Activated CD4-positive, CD25-positive, alpha-beta regulatory T cell treated with anti-CD3 and anti-CD28 coated beads, Interleukin-2, amount 50 U/mL, for 16 hours (primary cell): ENCODE results near the gene HMBS.

Experiments used
- DNase-seq: peaks from one replicate; pipeline ENCODE4 v3.0.0-alpha.2; 2020; ENCODE audit warnings: low read depth, low spot score

HMBS gene

DNA sequence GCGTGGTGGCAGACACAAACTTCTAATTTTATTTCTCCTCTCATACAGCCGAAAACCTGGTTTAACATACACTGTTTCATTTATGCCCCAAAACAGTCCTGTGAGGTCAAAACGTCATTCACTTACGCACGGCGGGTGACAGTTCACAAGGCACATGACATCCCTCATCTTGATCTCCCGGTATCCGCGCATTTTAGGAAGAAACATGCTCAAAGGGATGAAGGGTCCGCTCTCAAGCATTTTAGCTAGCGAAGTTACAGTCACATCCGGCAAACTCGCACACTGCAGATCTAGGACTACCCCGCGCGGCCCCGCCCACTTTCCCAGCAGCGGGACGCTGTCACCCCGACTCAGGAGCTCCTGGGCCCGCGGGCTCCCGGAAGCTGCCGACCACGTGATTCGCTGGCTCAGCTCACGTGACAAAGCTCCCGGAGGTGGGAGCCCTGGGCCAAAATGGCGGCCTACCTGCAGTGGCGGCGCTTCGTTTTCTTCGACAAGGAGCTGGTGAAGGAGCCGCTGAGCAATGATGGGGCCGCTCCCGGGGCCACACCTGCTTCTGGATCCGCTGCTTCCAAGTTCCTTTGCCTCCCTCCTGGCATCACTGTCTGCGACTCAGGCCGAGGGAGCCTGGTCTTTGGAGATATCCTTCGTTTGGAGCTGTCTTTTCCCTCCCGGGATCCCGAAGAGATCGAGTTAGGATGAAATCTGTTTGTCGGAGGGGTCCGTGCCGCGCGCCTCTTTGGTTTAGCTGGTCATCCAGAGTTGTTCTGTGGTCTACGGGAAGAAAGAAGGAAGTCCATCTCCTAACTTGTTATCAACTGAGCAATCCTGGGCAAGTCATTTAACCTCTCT lies 17.1 kb upstream of the HMBS start, which contains the start of gene VPS11:
Gene VPS11 (plus strand): TSS at position 448 of the 852 bp plus-strand sequence. CDS start 6 bp downstream, at position 454.
- DNase-seq, result peak; percentile 93

DNA sequence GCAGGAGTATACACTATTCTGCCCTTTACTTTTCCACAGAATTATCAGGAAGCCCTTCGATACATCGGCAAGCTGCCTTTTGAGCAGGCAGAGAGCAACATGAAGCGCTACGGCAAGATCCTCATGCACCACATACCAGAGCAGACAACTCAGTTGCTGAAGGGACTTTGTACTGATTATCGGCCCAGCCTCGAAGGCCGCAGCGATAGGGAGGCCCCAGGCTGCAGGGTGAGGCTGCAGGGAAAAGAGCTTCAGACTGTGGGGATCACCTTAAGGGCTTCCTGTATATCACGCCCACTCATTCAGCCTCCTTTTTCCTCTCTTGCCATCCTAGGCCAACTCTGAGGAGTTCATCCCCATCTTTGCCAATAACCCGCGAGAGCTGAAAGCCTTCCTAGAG lies 6.8 kb upstream of the HMBS start:
- DNase-seq, result no peak

DNA sequence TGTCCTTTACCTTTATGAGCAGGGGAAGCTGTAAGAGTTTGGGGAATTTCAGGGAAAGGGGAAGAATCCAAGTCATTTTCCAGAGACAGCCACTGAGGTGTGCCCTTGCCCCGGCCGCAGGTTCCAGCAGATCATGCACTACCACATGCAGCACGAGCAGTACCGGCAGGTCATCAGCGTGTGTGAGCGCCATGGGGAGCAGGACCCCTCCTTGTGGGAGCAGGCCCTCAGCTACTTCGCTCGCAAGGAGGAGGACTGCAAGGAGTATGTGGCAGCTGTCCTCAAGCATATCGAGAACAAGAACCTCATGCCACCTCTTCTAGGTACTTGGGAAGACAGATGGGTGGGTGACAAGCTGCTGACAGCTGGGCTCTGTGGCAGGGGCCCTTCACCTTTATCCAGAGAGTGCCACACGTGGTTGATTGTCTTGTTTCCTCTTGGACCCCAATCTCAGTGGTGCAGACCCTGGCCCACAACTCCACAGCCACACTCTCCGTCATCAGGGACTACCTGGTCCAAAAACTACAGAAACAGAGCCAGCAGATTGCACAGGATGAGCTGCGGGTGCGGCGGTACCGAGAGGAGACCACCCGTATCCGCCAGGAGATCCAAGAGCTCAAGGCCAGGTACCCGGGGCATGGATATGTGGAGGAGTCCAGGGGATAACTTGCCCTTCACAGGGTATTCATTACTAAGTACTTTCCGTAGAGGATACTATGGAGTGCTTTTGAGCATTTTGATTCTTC lies 5.8 kb upstream of the HMBS start:
- DNase-seq, result no peak

DNA sequence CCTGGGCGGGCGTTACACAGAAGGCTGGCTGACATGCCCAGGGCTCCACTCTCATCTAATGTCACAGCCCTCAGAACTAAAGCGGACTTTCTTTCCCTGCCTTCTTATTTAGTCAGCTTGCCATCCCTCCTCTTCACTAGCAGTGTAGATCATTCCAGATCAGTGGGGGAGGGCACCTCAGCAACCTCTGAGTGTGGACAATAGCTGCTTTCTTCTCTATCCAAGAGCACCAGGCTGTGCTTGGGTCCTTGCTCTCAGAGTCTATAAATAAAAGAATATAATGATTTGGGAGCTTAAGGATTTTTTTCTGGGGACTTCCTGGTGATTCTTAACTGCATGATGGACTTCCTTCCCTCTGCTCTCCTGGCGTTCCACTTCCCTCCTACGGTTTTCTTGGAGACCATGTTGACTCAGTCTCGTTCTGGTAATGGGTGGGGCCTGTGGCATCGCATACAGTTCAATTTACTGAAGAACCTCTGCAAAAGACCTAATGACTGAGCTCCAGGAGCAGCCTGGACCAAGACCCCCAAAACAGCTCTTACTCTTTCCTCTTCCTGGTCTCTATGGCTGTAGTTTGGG lies 2.9 kb upstream of the HMBS start:
- DNase-seq, result no peak

DNA sequence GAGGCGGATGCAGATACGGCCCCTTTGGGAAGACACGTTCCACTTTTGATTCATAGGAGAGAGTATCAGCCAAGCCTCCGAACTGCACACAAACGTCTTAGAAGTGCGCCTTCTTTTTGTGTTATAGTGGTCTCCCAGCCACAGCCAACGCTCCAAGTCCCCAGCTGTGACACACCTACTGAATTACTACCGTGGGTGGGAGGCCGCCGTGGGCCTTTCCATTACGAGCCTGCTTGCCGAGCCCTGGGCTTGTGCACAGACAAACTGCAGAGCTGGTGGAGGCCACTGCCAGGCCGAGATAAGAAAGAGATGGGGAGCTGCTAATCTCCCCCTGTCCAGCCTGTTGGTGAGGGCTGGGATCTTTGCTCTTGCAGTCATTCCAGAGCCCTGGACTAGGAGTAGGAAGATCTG lies 761 bp downstream of the HMBS start:
- no peak for DNase-seq

DNA sequence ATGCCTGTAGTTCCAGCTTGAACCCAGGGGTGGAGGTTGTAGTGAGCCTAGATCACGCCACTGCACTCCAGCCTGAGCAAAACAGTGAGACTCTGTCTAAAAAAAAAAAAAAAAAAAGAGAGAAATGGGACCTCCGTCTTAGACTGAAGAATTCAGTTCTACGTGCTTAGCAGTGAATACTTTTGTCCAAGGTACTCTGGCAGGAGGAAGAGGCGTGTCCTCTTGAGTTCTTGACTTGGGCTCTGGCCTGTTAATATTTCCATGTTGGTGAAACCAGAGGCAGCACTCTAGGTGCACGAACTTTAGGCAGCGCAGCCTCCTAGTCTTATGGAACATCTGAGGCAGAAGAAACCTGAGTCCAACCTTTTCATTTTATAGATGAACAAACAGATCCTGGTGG lies 2.4 kb downstream of the HMBS start:
- DNase-seq, result no peak

DNA sequence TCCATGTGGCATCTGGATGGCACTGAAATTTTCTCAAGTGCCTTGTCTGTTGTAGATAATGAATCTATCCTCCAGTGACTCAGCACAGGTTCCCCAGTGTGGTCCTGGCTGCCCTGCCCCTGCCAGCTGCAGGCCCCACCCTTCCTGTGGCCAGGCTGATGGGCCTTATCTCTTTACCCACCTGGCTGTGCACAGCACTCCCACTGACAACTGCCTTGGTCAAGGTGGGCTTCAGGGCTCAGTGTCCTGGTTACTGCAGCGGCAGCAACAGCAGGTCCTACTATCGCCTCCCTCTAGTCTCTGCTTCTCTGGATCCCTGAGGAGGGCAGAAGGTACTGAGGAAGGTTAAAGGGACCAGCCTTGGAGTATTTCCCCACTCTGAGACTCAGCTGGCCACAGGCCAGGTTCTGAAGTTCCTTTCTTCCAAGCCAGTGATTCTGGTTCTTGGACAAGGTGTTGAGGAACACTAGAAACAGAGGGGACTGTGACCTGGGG lies 3.1 kb downstream of the HMBS start:
- no peak for DNase-seq

DNA sequence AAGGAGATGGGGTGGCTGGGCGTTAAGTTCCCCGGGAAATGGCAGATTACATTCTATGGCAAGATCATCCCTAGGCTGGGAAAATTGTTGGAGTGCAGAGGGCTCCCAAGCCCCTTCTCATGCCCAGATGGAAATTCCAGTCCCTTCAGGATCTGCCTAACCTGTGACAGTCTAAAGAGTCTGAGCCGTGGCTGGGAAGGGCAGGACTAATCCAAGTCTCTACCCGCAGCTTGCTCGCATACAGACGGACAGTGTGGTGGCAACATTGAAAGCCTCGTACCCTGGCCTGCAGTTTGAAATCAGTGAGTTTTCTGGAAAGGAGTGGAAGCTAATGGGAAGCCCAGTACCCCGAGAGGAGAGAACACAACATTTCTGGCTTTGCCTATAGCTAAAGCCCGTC lies 3.7 kb downstream of the HMBS start:
- DNase-seq, result no peak

DNA sequence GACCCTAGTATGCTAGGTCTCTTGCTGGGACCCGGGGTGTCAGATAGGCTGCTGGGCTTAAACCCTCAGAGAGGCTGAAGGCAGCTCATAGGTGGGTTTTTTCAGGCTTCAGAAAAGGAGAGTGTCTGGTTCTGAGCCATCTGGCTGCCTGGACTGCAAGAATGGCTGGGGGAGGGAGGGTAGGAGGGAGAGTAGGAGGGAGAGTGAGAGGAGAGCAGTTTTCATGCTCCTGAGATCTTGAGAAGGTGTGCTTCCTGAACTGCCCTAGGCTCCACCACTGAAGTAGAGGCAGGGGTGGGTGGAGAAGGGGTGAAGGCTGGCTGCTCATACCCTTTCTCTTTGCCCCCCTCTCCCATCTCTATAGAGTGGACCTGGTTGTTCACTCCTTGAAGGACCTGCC lies 4.6 kb downstream of the HMBS start:
- DNase-seq, result no peak

DNA sequence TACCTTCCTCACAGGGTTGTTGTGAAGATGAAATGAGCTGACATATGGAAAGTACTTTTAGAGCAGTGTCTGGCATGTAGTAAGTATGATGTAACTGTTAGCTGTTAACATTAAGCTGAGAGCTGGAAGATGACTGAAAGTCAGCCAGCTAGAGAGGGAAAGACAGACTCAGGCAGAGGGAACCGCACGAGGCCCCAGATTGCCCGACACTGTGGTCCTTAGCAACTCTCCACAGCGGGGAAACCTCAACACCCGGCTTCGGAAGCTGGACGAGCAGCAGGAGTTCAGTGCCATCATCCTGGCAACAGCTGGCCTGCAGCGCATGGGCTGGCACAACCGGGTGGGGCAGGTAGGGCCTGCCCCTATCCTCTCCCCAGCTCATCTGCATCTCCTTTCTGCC lies 6.5 kb downstream of the HMBS start:
- no peak for DNase-seq

DNA sequence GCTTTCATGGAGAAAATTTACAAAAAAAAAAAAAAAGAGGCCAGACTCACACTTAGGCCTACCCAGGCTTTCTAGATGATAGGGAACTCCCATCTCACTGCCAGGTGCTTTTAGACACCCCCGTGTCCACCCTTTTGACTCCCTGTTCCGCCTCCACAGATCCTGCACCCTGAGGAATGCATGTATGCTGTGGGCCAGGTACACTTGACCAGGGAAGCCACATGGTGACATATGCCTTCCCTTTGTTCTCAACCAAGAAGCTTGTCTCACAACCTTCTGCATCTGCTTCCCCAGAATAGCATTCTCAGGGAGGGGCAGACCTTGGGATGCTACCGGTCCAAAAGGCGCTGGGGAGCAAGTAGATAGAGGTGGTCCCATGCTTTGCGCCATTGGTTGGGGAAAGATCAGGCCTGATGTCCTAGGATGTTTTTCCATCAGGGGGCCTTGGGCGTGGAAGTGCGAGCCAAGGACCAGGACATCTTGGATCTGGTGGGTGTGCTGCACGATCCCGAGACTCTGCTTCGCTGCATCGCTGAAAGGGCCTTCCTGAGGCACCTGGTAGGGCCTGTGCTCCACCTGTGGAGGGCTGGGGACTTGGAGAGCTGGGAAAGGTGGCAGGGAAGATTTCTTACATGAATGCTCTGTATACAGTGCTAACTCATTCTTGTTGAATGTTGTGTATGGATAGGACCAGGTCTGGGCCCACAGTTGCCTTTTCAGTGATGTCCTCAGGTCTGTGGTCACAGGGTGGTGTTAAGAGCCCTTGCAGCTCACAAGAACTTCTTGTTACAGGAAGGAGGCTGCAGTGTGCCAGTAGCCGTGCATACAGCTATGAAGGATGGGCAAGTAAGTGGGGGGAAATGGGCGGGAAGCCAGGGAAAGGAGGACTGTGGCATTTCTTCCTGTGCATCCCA lies 7.5 kb downstream of the HMBS start:
- DNase-seq, result no peak

DNA sequence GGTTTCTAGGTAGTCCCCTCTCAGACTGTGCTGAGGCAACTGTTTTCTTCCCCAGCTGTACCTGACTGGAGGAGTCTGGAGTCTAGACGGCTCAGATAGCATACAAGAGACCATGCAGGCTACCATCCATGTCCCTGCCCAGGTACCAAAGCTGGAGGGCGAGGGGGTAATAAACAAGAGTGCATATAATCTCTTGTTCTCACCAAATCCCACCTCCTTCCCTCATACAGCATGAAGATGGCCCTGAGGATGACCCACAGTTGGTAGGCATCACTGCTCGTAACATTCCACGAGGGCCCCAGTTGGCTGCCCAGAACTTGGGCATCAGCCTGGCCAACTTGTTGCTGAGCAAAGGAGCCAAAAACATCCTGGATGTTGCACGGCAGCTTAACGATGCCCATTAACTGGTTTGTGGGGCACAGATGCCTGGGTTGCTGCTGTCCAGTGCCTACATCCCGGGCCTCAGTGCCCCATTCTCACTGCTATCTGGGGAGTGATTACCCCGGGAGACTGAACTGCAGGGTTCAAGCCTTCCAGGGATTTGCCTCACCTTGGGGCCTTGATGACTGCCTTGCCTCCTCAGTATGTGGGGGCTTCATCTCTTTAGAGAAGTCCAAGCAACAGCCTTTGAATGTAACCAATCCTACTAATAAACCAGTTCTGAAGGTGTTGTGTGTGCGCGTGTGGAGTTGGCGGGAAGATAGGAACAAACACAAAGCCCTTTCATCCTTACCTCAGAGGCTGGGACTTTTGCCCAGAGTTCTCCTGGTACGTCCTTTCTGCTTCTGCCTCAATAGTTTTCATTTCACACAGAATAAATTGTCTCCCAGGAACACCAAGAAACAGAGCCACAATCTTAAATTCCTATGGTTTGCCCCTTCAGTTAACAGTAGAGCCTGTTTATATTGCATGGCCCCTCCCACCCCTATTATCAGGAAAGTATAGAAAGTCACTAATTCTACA lies 8.5 kb downstream of the HMBS start:
- no peak for DNase-seq

DNA sequence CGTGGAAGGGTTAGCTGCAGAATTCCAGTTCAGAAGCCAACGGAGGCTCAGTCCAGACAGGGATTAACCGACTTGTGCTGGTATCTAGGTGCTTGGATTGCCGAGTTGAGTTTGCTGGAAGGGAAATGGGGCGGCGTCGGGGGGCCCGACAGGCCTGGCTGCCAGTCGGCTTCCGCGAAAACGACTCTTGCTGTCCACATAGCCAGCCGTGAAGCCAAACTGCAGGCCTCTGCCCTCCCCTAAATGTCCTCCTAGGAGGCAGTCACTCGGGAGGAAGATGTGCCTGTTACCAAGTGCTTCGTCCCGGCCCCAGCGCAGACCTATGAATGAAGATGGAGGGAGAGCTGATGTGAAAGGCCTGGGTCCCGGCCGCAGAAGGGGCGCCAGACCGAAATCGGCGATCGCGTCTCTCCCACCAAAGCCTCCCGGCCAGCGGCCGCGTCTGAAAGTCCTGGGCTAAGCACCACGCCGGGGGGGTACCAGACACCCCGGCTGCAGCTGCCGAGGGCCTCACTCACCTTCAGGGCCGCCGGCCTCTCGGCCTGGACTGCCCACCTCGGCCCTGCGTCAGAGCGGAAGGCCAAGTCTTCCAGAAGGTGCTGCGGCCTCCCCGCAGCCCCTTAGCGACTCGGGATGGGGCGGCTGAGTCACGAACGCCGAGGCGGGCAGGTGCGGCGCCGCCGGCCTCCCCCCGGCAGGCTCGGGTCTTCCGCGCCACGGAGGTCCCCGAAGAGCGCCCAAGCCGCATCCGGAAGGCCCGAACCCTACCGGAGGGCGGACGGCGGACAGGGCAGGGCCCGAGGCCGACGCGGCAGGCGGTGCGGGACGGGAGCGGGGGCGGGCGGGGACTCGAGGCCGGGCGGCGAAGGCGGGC lies 9.5 kb downstream of the HMBS start:
- DNase-seq, result no peak

DNA sequence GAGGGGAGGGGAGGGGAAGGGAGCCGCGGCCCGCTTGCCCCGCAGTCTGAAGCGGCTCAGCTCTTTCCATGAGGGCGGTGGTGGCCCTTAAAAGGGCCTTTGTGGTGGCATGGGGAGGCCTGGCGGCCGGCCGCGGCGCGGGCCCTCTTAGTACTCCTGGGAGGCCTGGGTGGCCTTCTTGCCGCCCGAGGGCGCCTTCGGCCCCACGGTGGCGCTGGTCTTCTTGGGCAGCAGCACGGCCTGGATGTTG lies 10.1 kb downstream of the HMBS start:
- DNase-seq, result no peak

DNA sequence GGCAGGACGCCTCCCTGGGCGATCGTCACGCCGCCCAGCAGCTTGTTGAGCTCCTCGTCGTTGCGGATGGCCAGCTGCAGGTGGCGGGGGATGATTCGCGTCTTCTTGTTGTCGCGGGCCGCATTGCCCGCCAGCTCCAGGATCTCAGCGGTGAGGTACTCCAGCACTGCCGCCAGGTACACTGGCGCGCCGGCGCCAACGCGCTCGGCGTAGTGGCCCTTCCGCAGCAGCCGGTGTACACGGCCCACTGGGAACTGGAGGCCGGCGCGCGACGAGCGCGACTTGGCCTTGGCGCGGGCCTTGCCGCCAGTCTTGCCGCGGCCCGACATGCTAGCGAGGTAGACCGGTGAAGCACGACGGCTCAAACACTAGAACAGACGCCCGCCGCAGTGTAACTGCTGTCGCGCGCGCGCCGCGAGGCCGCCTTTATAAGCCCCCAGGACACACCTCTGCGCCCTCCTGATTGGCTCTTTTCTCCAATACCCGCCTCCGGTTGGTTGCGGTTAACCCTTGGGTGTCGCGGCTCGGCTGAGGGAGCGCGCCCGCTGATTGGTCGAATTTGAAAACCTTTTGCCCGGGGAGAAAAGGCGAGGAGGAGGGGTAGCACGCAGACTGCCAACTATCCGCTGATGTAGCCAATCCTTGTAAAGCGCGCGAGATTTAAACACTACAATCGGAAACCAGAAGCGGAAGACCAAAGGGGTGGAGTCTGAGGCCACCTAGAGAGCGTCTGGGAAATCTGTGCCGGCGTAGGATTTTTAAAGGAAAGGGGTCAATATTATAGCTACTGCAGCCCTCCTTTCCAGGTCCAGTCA lies 10.6 kb downstream of the HMBS start:
- DNase-seq, result peak; percentile 100

DNA sequence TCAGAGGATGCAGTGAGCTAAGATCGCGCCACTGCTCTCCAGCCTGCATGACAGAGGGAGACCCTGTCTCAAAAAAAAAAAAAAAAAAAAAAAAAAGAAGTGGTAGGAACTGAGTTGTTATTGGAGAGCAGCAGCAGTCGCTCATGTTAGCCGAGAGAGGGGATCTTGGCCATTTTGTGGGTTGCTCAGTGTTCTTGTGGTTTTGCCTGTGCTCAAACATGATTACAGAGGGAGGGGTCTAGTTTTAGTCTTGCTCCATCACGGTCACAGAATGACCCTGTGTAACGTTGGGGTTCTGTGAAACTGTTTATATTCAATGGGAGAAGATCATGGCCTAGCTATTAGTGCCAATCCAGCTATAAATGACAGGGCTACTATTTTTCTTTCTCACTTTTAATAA lies 15.0 kb downstream of the HMBS start:
- DNase-seq, result no peak

DNA sequence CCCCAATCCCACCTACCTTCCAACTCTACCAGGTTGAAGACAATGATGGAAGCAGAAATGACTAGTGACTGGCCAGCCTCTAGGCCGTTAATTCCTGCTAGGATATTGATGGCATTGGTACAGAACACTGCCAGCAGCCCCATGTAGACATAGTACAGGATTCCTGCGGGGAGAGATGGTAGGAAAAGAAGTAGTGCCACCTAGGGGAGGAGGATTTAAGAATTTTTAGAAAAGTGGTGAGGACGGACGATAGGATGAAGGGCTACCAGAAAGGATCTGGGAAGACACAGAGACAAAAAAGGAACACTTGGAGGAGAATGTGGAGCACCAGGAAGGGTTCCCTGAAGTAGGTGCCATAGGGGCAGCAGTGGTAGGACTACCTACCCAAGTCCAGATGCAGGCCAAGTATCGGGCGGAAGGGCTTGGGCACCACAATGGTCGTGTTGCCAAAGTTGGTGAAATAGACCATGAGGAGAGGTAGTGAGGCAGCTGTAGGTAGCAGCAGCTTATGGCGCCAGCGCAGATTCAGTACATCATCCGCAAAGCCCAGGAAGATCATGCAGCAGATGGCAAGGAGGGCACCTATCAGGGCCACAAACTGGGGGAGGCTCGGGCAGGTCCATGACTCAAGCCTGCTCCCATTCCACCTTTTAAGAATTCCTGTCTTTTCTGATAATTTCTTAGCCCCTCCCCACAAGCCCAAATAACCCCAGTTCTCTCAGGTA lies 15.7 kb downstream of the HMBS start:
- DNase-seq, result no peak
